NB4 (cell line): Measurements from ENCODE around the gene EEF1AKMT3.

ENCODE experiments used
- DNase-seq: peaks from one replicate; pipeline ENCODE4 v3.0.0; 2010; ENCODE audit warnings: low read depth
- H3K4me3 ChIP-seq: one replicate; pipeline ENCODE4 v1.5.1; 2011; ENCODE audit warnings: mild to moderate bottlenecking, low read depth, low read length, moderate library complexity
- CTCF ChIP-seq: IDR thresholded peaks from one replicate; pipeline ENCODE4 v1.5.1; 2012; ENCODE audit warnings: low read depth, low read length
- MYC ChIP-seq: IDR thresholded peaks from 2 replicates; pipeline ENCODE4 v1.6.1; 2011; ENCODE audit warnings: low read depth, low read length
- POLR2A ChIP-seq: IDR thresholded peaks from 2 replicates; pipeline ENCODE4 v1.6.1; 2011; ENCODE audit warnings: mild to moderate bottlenecking; ENCODE audit not compliant: insufficient read length; ENCODE audit errors: extremely low read depth
- TF ChIP-seq, protein P1 (sequence below): IDR thresholded peaks from 2 replicates; pipeline ENCODE4 v1.6.1; 2011; ENCODE audit warnings: low read depth, low read length

The EEF1AKMT3 gene

GRCh38 chr12:57772429-57773322 lies at the start of gene EEF1AKMT3:
EEF1AKMT3 (plus strand) TSS chr12:57772614; CDS start chr12:57772725, 111 bp downstream.
- DNase-seq = peak; percentile 84
- no peak for TF ChIP-seq POLR2A
- no peak for TF ChIP-seq CTCF
- TF ChIP-seq, protein P1, sequence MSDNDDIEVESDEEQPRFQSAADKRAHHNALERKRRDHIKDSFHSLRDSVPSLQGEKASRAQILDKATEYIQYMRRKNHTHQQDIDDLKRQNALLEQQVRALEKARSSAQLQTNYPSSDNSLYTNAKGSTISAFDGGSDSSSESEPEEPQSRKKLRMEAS = peak; percentile 25; the same call in 1 of the 2 replicates
- TF ChIP-seq MYC = peak; percentile 44; the same call in 1 of the 2 replicates
- H3K4me3 ChIP-seq = peak within 1 kb of the TSS; percentile 87

GRCh38 chr12:57722716-57723629 lies 49.4 kb upstream of the EEF1AKMT3 start:
- TF ChIP-seq, protein P1 = no peak
- TF ChIP-seq POLR2A (no peak), CTCF (no peak), MYC (no peak)
- no peak for DNase-seq
- H3K4me3 ChIP-seq = no peak overlapping the region

DNA sequence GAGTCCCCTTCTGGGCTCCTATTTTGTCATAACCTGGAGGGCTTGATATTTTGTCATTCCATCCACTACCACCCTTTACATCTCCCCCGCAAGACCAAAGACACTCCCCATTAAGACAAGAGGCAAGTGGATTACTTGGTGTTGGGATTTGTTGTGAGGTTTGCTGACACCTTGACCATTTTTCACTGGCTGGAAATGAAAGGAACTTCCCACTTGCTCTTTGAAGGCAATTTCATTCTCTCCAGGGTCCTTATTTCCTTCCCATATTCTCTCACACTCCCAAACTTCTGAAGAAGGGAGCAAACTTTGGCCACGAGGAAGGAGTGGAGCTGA lies 48.8 kb upstream of the EEF1AKMT3 start:
- no peak for DNase-seq
- TF ChIP-seq, protein P1 = no peak
- TF ChIP-seq CTCF (no peak), MYC (no peak), POLR2A (no peak)
- H3K4me3 ChIP-seq = no peak overlapping the region

GRCh38 chr12:57724003-57724935 lies 48.1 kb upstream of the EEF1AKMT3 start:
- H3K4me3 ChIP-seq = no peak overlapping the region
- TF ChIP-seq, protein P1 = no peak
- TF ChIP-seq CTCF (no peak), POLR2A (no peak), MYC (no peak)
- no peak for DNase-seq
